ENCODE data around the gene KLHL3.

Gene KLHL3

DNA sequence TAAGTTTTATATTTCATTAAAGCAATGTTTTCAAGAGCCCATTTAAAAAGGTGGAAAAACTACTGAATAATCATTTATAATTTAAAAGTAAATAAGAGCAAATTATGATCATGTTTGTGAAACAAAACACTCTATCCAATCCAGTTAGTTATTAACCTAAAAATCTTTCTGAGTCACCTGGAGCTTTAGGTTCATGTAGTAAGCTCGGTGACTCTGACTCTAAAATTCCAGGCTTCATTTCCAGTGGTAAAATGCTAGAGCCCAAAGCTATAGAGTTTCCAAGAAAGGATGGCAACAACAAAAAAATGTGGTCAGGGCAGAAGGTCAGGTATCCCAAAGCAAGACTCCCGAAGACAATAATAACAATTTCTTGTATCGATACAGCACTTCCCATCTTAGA is 160.7 kb downstream of the KLHL3 start:
- no peak overlapping the region for H3K4me3 ChIP-seq (replicated peaks; ENCODE audit: low read depth, low read length)
- TF ChIP-seq, protein P1, sequence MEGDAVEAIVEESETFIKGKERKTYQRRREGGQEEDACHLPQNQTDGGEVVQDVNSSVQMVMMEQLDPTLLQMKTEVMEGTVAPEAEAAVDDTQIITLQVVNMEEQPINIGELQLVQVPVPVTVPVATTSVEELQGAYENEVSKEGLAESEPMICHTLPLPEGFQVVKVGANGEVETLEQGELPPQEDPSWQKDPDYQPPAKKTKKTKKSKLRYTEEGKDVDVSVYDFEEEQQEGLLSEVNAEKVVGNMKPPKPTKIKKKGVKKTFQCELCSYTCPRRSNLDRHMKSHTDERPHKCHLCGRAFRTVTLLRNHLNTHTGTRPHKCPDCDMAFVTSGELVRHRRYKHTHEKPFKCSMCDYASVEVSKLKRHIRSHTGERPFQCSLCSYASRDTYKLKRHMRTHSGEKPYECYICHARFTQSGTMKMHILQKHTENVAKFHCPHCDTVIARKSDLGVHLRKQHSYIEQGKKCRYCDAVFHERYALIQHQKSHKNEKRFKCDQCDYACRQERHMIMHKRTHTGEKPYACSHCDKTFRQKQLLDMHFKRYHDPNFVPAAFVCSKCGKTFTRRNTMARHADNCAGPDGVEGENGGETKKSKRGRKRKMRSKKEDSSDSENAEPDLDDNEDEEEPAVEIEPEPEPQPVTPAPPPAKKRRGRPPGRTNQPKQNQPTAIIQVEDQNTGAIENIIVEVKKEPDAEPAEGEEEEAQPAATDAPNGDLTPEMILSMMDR (IDR thresholded peaks at IDR 0.05; ENCODE audit: low read depth, low read length, missing control alignments), result no peak
- no peak for DNase-seq (ENCODE audit: extremely low read depth, low read depth)

DNA sequence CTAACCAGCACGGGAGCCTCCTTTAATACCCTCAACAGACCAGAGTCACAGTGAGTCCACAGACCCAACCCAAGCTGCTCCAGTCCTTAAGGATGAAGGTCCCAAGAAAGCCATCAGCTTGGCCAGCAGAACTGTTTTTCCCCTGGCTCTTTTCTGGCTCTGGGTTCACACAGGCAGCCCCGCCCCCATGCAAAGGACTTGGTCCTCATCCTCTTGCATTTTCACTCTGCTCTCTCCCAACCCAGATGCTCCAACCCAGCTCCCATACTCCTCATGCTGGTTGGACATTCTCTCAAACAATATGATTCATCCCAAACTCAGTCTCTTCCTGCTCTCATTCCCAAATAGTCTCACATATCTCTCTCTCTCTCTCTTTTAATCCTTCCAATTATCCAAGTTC is 162.5 kb downstream of the KLHL3 start:
- TF ChIP-seq, protein P1 (IDR thresholded peaks at IDR 0.05; ENCODE audit: low read depth, low read length, missing control alignments), result no peak
- no peak overlapping the region for H3K4me3 ChIP-seq (replicated peaks; ENCODE audit: low read depth, low read length)
- DNase-seq (ENCODE audit: extremely low read depth, low read depth), result no peak

DNA sequence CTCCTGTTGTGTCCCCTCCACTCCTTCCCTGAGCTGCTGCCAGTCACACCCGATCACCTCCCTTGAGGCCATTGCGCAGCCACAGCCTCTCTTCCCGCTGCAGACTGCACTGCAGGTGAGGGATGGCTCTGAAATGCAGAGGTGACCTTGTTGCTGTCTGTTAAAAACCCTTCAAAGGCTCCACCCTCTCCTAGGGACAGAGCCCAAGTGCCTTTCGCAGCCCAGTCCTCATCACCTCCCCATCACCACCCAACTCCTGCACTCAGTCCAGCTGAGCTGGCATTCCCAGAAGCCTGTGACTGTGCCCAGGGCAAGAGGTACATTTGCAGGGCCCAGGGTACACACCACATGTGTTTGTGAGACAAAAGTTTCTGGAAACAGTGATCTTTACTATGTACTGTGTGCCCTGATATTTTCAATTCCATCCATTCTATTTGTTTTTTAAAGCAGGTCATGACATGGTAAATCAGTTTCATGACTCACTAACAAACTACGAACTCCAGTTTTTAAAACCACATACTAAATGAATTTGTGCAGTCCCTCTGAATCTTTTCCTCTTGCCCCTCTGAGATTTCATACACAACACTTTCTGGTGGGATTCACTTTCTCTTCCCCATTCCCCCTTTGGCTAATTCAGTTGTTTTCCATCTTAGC is 163.7 kb downstream of the KLHL3 start:
- TF ChIP-seq, protein P1 (IDR thresholded peaks at IDR 0.05; ENCODE audit: low read depth, low read length, missing control alignments), result no peak
- H3K4me3 ChIP-seq (replicated peaks; ENCODE audit: low read depth, low read length), result no peak overlapping the region
- DNase-seq (ENCODE audit: extremely low read depth, low read depth), result no peak

DNA sequence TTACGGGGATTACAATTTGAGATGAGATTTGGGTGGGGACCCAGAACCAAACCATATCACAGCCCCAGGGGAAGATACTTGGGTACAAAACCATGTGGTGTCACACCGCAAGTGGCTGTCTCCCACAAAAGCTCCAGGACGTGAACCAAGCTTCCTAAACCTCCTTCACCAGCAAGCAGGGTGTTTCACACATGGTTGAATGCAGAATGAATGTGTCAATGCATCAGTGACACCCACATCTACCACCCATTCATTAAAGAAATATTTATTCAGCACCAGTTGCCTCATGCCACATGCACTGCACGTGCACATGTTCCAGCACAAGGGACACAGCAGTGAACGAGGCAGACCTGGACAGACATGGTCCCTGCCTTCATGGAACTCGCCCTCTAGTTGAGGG is 165.8 kb downstream of the KLHL3 start:
- DNase-seq (ENCODE audit: extremely low read depth, low read depth), result no peak
- TF ChIP-seq, protein P1 (IDR thresholded peaks at IDR 0.05; ENCODE audit: low read depth, low read length, missing control alignments), result no peak
- H3K4me3 ChIP-seq (replicated peaks; ENCODE audit: low read depth, low read length), result no peak overlapping the region

Data from HFF-Myc (cell line).